ENCODE results near the gene CDH18.
"Not testable (repeated sequence)": the region's sequence is repeated elsewhere in the genome, so short reads cannot be mapped to it uniquely, and the experiment has no call there.

CDH18 gene

DNA sequence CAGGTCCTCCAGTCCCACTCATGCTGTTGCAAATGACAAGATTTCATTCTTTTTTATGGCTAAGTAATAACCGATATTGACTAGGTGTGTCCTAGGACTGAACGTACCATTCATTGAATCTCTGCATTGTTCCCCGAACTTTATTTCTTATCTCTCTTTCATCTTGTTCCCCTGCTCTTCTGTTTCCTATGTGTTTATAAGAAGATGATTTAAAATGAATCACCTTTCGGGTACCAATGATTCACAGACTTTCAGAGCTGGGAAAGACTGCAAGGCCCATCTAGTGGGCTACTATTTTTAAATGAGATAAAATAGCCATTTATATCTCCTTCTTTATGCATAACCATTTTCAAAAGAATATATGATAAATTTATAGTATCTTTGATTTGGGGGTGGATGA, 133.0 kb downstream of the CDH18 start:
- DNase-seq = no peak

- no peak for DNase-seq
Measured at GRCh38 chr5:19853616-19854240, 134.3 kb downstream of the CDH18 start.

DNA sequence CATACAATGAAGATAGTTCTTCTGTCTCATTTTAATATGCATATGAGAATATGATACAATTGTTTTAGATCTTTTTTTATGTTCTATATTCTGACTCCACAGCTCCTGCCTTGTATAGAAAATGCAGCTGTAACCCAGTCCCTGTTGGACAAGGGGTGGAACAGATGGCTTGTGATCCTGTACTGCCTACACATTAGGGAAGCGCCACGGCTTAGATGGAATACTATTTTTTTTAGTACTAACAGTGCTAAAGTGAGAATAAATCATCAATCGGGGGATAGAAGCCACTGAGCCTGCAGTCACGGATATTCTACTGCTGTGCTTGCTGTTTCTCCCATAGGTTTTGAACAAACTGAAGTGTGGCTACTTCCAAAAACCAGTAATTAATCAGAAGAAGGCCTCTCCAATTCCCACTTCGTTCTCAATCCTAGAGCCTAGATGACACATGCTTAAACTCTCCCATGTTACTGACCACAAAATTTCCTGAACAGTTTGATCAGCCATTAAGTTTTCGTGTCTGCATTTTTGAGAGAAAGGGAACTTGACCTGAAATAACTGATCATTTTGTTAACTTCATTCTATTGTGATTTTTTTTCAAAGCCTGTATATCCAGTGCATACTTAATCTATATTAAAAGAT, 150.3 kb downstream of the CDH18 start:
- no peak for DNase-seq

DNA sequence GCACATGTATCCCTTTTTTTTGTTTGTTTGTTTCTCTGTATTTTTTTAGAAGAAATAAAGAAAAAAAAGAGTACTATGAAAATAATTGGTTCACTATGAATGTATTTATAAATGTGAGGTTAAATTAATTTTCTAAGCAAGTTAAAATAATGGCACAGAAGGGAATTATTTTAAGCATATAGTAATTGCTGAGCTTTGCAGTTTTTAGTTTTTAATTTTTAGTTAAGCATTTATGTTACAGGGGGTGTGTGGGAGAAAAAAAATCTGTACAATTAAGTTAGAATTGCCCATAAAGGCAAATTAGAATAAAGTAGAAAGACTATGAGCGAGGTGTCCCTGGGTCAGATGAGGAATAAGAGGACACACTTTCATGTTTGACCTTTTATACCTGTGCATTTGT, 152.6 kb downstream of the CDH18 start:
- DNase-seq = no peak

- not testable (repeated sequence) for DNase-seq
Measured at GRCh38 chr5:19812720-19813119, 175.3 kb downstream of the CDH18 start.

DNA sequence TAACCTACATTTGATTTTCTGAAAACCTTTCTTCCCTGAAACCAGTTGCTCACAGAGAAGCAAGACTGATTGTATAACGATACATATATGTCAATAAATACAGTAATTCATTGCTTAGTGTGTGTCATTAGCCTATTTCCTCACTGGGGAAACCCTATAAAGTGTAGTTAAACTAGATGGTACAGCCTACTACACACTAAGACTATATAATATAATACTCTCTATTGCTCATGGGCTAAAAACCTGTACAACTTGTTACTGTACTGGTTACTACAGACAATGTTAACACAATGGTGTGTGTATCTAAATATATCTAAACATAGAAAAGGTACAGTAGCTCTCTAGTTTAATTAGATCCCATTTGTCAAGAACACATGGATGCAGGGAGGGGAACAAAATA, 181.2 kb downstream of the CDH18 start:
- no peak for DNase-seq

GRCh38 chr5:19802686-19803085, 185.3 kb downstream of the CDH18 start:
- no peak for DNase-seq

- DNase-seq = no peak
Measured at GRCh38 chr5:19795218-19795617, 192.8 kb downstream of the CDH18 start.

GRCh38 chr5:19790829-19791466, 197.1 kb downstream of the CDH18 start:
- no peak for DNase-seq

DNA sequence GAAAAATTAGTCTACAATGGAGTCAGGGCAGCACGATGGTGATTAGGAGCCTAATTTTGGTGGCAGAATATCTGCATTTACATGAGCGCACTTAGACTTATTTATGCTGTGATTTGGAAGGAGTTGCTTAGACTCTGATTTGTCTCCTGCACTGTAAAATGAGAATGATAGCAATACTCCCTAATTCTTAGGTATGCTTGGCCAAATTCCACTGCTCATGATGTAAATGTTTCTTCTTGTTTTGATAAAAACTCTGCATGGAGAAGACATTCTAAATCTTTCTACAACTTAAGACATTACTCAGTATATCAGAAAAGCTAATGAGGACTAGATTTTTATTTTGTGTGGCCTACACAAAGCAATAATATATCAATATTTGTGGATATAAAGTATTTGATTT, 205.4 kb downstream of the CDH18 start:
- no peak for DNase-seq

GRCh38 chr5:19777363-19777762, 210.6 kb downstream of the CDH18 start:
- DNase-seq = no peak

DNA sequence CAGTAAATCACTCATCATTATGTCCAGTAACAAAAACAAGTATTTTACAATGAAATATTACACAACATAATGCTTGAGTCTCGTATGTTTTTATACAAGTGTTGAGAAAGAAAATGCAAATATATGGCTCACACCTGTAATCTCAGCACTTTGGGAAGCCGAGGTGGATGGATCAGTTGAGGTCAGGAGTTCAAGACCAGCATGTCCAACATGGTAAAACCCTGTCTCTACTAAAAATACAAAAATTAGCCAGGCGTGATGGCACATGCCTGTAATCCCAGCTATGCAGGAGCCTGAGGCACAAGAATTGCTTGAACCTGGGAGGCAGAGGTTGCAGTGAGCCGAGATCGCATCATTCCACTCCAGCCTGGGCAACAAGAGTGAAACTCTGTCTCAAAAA, 211.1 kb downstream of the CDH18 start:
- not testable (repeated sequence) for DNase-seq

- no peak for DNase-seq
Measured at GRCh38 chr5:19771174-19771835, 216.7 kb downstream of the CDH18 start.

DNA sequence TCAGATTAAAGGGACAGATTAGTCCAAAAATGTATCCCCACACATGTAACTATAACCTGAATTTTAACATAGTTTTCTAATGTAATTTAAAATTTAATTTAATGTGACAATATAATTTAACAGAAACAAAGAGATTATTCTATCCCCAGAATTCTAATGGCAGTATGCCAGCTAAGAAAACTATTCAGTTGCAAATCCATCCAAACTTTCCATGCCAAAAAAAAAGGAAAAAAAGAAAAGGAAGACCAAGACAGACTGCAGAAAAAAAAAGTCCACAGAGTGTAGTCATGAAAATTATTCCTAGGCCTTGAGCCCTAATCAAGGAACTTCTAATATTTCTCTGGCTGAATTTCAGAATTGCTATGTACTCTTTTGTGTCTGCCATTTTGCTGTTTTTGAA, 217.6 kb downstream of the CDH18 start:
- DNase-seq = no peak

- DNase-seq = no peak
Measured at GRCh38 chr5:19767987-19768386, 220.0 kb downstream of the CDH18 start.

DNA sequence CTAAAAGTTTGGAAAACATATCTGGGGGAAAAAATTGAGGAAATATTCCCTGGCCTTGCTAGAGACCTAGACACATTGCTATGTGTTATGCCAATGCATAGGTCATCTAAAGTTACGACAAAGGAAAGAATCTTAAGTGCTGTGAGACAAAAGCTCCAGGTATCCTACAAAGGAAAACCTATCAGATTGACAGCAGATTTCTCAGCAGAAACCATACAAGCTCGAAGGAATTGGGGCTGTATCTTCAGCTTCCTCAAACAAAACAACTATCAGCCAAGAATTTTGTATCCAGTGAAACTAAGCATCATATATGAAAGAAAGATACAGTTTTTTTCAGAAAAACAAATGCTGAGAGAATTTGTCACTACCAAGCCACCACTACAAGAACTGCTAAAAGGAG, 234.4 kb downstream of the CDH18 start:
- DNase-seq = no peak

GRCh38 chr5:19751326-19751725, 236.7 kb downstream of the CDH18 start:
- DNase-seq = no peak

DNA sequence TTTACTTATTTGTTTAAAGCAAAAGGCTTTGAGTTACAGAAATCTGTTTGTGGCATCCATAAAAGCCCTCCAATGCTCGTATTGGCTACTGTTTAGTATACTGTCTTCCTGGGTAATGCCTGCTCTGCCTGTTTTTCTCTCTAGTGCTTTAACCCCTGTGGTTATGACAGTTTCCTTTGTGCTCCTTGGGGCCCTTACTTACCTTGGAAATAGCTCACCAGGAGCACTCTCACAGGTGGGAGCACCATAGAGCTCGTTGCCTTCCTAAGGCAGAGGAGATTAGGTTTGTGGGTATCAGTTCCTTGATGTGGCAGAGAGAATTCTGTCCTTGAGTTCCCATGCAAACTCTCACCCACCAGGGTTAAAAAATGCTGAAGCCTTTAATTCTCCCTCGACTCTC, 242.8 kb downstream of the CDH18 start:
- DNase-seq = no peak

DNA sequence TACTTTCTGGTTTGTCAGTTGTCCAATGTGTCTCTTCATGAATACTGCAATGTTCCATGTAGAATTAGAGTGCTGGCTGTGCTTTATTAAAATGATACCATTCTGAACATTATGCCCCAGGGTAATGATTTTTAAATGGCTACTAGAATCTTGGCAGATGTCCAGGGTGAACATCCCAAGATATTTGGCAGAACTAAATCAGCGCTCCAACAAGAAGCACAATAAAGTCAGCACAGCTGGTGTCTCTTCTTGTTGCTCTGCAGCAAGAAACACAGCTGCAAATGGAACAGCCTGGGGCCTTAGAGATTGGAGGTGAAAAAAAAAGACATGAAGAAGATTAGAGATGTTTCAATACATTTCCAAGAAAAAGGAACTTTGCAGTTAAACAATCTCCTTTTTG, 248.3 kb downstream of the CDH18 start:
- no peak for DNase-seq

- no peak for DNase-seq
Measured at GRCh38 chr5:19734776-19735175, 253.2 kb downstream of the CDH18 start.

GRCh38 chr5:19733612-19734495, 254.1 kb downstream of the CDH18 start:
- DNase-seq = no peak

GRCh38 chr5:19728571-19728970, 259.4 kb downstream of the CDH18 start:
- no peak for DNase-seq

GRCh38 chr5:19719109-19719508, 268.9 kb downstream of the CDH18 start:
- no peak for DNase-seq
